Uterus (tissue), 4 donors: ENCODE results near the gene NELFB. TPM values are rescaled to one million over a fixed set of nuclear protein-coding genes. Genes with fewer than 3 reads are reported as not detected.

ENCODE experiments used
- DNase-seq, 2 donors: peaks; one replicate each; pipeline ENCODE4 v3.0.0-alpha.2; 2019 to 2020
- H3K27ac ChIP-seq, 2 donors: fragments of 200-600 bp; sonication (generic); 1 replicate in 1 of 2; 2 replicates in 1 of 2; pipeline ENCODE4 v1.5.1; 2016 to 2018
- H3K27me3 ChIP-seq, 2 donors: fragments of 200-600 bp; sonication (generic); one replicate each; pipeline ENCODE4 v1.5.1; 2018 to 2019; ENCODE audit warnings: control low read depth in 1 of 2
- H3K36me3 ChIP-seq, 2 donors: fragments of 200-600 bp; sonication (generic); one replicate each; pipeline ENCODE4 v1.5.1; 2019; ENCODE audit warnings: control low read depth in 1 of 2
- H3K4me1 ChIP-seq, 2 donors: fragments of 200-600 bp; sonication (generic); one replicate each; pipeline ENCODE4 v1.5.1; 2018 to 2019; ENCODE audit warnings: control low read depth in 1 of 2
- H3K4me3 ChIP-seq, 2 donors: fragments of 200-600 bp; sonication (generic); 1 replicate in 1 of 2; 2 replicates in 1 of 2; pipeline ENCODE4 v1.5.1; 2018 to 2019; ENCODE audit warnings: mild to moderate bottlenecking in 1 of 2
- H3K9me3 ChIP-seq, 2 donors: fragments of 200-600 bp; sonication (generic); one replicate each; pipeline ENCODE4 v1.5.1; 2019; ENCODE audit warnings: control low read depth in 1 of 2
- CTCF ChIP-seq, 4 experiments: fragments of 200-600 bp in 2 of 4; fragments of 450-650 bp in 2 of 4; sonication (generic) in 2 of 4; IDR thresholded peaks; one replicate each; pipeline ENCODE4 v1.5.1; 2016 to 2019; ENCODE audit warnings: antibody characterized with exemption in 4 of 4, mild to moderate bottlenecking in 2 of 4, moderate library complexity in 1 of 4
- POLR2A ChIP-seq, 2 donors: fragments of 450-650 bp; IDR thresholded peaks; one replicate each; pipeline ENCODE4 v1.6.1; 2016; ENCODE audit warnings: antibody characterized with exemption in 2 of 2, mild to moderate bottlenecking in 1 of 2, moderate library complexity in 1 of 2
- intact Hi-C: fragments of 100-400 bp; cut with DNase I; formaldehyde crosslinking; loops from one replicate; pipeline ENCODE4 v1.15.1; 2023; ENCODE audit warnings: low total_unique reads
- total RNA-seq, 4 donors: library from RNA; depleted of rRNA in 3 of 4; stranded (reverse); fragments of >200 nt in 3 of 4; gene quantifications; one replicate each; pipeline versions ENCODE4 v1.1.0 to v1.2.4, GENCODE V29; 2014 to 2023
- donor health status: DM: yes; HTN: yes; CAD: no.

Gene NELFB
- total RNA-seq, 4 donors from 2014 or later = 17.1 to 46.5 (median 43.2) TPM

- Histone ChIP-seq H3K9me3 (no peaks in the 10 kb centered on the region), H3K27ac (no peak overlapping the region), H3K4me1 (peaks cover 0 to 10% of the 10 kb centered on the region in 2 donors), H3K27me3 (no peaks in the 10 kb centered on the region), H3K4me3 (no peak overlapping the region), H3K36me3 (no peaks in the 10 kb centered on the region)
- no peak for TF ChIP-seq POLR2A (IDR thresholded peaks at IDR 0.05)
- TF ChIP-seq CTCF (IDR thresholded peaks at IDR 0.05) = no peak
- intact Hi-C loops = no loop called here
- no peak for DNase-seq
Observed at GRCh38 chr9:137273095-137273490, 18.0 kb downstream of the NELFB start.

DNA sequence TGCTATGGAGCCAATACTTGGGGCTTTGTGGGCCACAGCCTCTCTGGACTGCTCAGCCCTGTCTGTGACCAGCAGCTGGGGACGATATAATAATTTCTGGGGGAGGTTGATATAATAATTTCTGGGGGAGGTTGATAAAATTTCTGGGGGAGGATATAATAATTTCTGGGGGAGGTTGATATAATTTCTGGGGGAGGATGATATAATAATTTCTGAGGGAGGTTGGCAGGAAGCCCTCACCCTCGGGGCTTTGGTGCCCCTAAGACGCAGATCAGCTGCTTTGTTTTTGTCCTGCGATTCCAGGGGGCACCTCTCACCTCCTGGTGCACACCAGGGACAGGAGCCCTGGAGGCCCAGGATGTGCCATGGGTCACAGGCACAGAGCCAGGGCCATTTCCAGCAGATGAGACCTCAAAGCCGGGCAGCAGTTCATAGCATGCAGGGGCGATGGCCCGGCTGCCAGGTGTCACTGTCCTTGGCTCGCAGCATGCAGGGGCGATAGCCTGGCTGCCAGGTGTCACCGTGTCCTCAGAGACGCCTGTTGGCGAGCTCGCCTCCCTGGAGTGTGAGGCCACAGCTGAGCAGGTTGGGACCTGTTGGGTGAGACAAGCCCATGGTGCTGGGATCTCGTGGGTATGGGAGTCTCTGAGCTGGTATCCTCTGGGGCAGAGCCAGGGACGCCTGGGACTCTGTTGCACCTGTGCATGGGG is 18.6 kb downstream of the NELFB start:
- no peak for DNase-seq
- Histone ChIP-seq H3K9me3 (no peaks in the 10 kb centered on the region), H3K36me3 (no peaks in the 10 kb centered on the region), H3K27me3 (no peaks in the 10 kb centered on the region), H3K4me1 (peaks cover 0 to 10% of the 10 kb centered on the region in 2 donors), H3K4me3 (no peak overlapping the region), H3K27ac (no peak overlapping the region)
- intact Hi-C loops = no loop called here
- no peak for TF ChIP-seq CTCF (IDR thresholded peaks at IDR 0.05)
- no peak for TF ChIP-seq POLR2A (IDR thresholded peaks at IDR 0.05)

- TF ChIP-seq POLR2A (IDR thresholded peaks at IDR 0.05) = no peak
- no peak for TF ChIP-seq CTCF (IDR thresholded peaks at IDR 0.05)
- H3K4me1 ChIP-seq = peaks cover 0 to 10% of the 10 kb centered on the region in 2 donors
- H3K36me3 ChIP-seq = no peaks in the 10 kb centered on the region
- DNase-seq = no peak
- no peak overlapping the region for H3K4me3 ChIP-seq
- H3K27ac ChIP-seq = no peak overlapping the region
- intact Hi-C loops = no loop called here
- H3K27me3 ChIP-seq = no peaks in the 10 kb centered on the region
- no peaks in the 10 kb centered on the region for H3K9me3 ChIP-seq
Observed at GRCh38 chr9:137275203-137275587, 20.1 kb downstream of the NELFB start.

- Histone ChIP-seq H3K4me3 (no peak overlapping the region), H3K27me3 (no peaks in the 10 kb centered on the region), H3K36me3 (no peaks in the 10 kb centered on the region), H3K9me3 (no peaks in the 10 kb centered on the region), H3K27ac (peak overlapping the region; percentile 77 to 78), H3K4me1 (peaks cover 0 to 10% of the 10 kb centered on the region in 2 donors)
- TF ChIP-seq CTCF (IDR thresholded peaks at IDR 0.05) = no peak
- no peak for TF ChIP-seq POLR2A (IDR thresholded peaks at IDR 0.05)
- intact Hi-C loops = no loop called here
- no peak for DNase-seq
Observed at GRCh38 chr9:137275588-137276472, 20.7 kb downstream of the NELFB start.
